SK-N-SH treated with all-trans-retinoic acid at 6 μM for 48 hours (cell line): ENCODE data around the gene SH3BP4.

Source experiments
- ATAC-seq: fragments of 200-7000 bp; cut with Tn5 transposase; 3 replicates; pipeline ENCODE4 v1.9.1; 2020; ENCODE audit warnings: mild to moderate bottlenecking, moderate library complexity
- ARNTL ChIP-seq: fragments of 450-650 bp; formaldehyde crosslinking; IDR thresholded peaks from 2 replicates; pipeline ENCODE4 v1.5.0; 2020; ENCODE audit warnings: low read depth, mild to moderate bottlenecking, moderate library complexity, borderline replicate concordance
- CSDC2 ChIP-seq: fragments of 250-450 bp; sonication (Bioruptor Pico); IDR thresholded peaks from 2 replicates; pipeline ENCODE4 v1.5.0; 2020; ENCODE audit warnings: mild to moderate bottlenecking, moderate library complexity
- CSRNP3 ChIP-seq: fragments of 250-450 bp; sonication (Bioruptor Pico); IDR thresholded peaks from 2 replicates; pipeline ENCODE4 v1.5.1; 2021; ENCODE audit warnings: mild to moderate bottlenecking, moderate library complexity
- ESRRG ChIP-seq: fragments of 250-450 bp; sonication (Bioruptor Pico); IDR thresholded peaks from 2 replicates; pipeline ENCODE4 v1.6.1; 2021; ENCODE audit warnings: mild to moderate bottlenecking
- GLIS3 ChIP-seq: fragments of 250-450 bp; sonication (Bioruptor Pico); IDR thresholded peaks from 2 replicates; pipeline ENCODE4 v1.5.0; 2020; ENCODE audit warnings: mild to moderate bottlenecking, moderate library complexity
- ISL1 ChIP-seq: fragments of 250-450 bp; sonication (Bioruptor Pico); IDR thresholded peaks from 2 replicates; pipeline ENCODE4 v2.1.2; 2022; ENCODE audit warnings: mild to moderate bottlenecking, moderate library complexity
- OSR1 ChIP-seq: fragments of 250-450 bp; sonication (Bioruptor Pico); IDR thresholded peaks from 2 replicates; pipeline ENCODE4 v1.8.0; 2022; ENCODE audit warnings: moderate library complexity, mild to moderate bottlenecking, inconsistent platforms
- PPARA ChIP-seq: fragments of 250-450 bp; sonication (Bioruptor Pico); IDR thresholded peaks from 2 replicates; pipeline ENCODE4 v1.5.0; 2020; ENCODE audit warnings: mild to moderate bottlenecking, borderline replicate concordance
- RARB ChIP-seq: fragments of 250-450 bp; sonication (Bioruptor Pico); IDR thresholded peaks from 2 replicates; pipeline ENCODE4 v1.8.0; 2021; ENCODE audit warnings: mild to moderate bottlenecking, moderate library complexity
- SNAI2 ChIP-seq: fragments of 250-450 bp; sonication (Bioruptor Pico); IDR thresholded peaks from 2 replicates; pipeline ENCODE4 v1.5.0; 2020; ENCODE audit warnings: mild to moderate bottlenecking, moderate library complexity
- TCF4 ChIP-seq: fragments of 250-450 bp; sonication (Bioruptor Pico); IDR thresholded peaks from 2 replicates; pipeline ENCODE4 v1.8.0; 2021; ENCODE audit warnings: mild to moderate bottlenecking, moderate library complexity, borderline replicate concordance
- TSHZ2 ChIP-seq: fragments of 250-450 bp; sonication (Bioruptor Pico); IDR thresholded peaks from 2 replicates; pipeline ENCODE4 v1.5.0; 2020; ENCODE audit warnings: mild to moderate bottlenecking, moderate library complexity
- ZC3H10 ChIP-seq: fragments of 250-450 bp; sonication (Bioruptor Pico); IDR thresholded peaks from 2 replicates; pipeline ENCODE4 v1.5.1; 2021; ENCODE audit warnings: mild to moderate bottlenecking, moderate library complexity
- ZFP3 ChIP-seq: fragments of 250-450 bp; sonication (Bioruptor Pico); IDR thresholded peaks from 2 replicates; pipeline ENCODE4 v1.5.0; 2020; ENCODE audit warnings: mild to moderate bottlenecking, moderate library complexity
- ZFP30 ChIP-seq: fragments of 450-650 bp; formaldehyde crosslinking; IDR thresholded peaks from 2 replicates; pipeline ENCODE4 v1.5.0; 2022; ENCODE audit warnings: mild to moderate bottlenecking, moderate library complexity
- ZNF565 ChIP-seq: fragments of 450-650 bp; formaldehyde crosslinking; conservative IDR thresholded peaks from 2 replicates; pipeline ENCODE4 v1.5.0; 2020; ENCODE audit warnings: low read depth, mild to moderate bottlenecking, moderate library complexity
- ZNF70 ChIP-seq: fragments of 450-650 bp; formaldehyde crosslinking; IDR thresholded peaks from 2 replicates; pipeline ENCODE4 v1.5.0; 2020; ENCODE audit warnings: mild to moderate bottlenecking, moderate library complexity
- ZNF8 ChIP-seq: fragments of 450-650 bp; formaldehyde crosslinking; IDR thresholded peaks from 2 replicates; pipeline ENCODE4 v1.5.0; 2020; ENCODE audit warnings: mild to moderate bottlenecking, moderate library complexity
- TF ChIP-seq, protein P1 (sequence below): fragments of 250-450 bp; sonication (Bioruptor Pico); IDR thresholded peaks from 2 replicates; pipeline ENCODE4 v1.8.0; 2020; ENCODE audit warnings: mild to moderate bottlenecking, moderate library complexity, borderline replicate concordance
- TF ChIP-seq, protein P2 (sequence below): fragments of 250-450 bp; sonication (Bioruptor Pico); IDR thresholded peaks from 2 replicates; pipeline ENCODE4 v1.8.0; 2021; ENCODE audit warnings: low read depth, mild to moderate bottlenecking, moderate library complexity, borderline replicate concordance
- TF ChIP-seq, protein P3 (sequence below): fragments of 250-450 bp; sonication (Bioruptor Pico); IDR thresholded peaks from 2 replicates; pipeline ENCODE4 v1.5.1; 2020; ENCODE audit warnings: low read depth, mild to moderate bottlenecking, moderate library complexity

The SH3BP4 gene

GRCh38 chr2:235034265-235035118 is 82.7 kb downstream of the SH3BP4 start:
- no peak for TF ChIP-seq PPARA (CRISPR knock-in tag)
- TF ChIP-seq, protein P1, sequence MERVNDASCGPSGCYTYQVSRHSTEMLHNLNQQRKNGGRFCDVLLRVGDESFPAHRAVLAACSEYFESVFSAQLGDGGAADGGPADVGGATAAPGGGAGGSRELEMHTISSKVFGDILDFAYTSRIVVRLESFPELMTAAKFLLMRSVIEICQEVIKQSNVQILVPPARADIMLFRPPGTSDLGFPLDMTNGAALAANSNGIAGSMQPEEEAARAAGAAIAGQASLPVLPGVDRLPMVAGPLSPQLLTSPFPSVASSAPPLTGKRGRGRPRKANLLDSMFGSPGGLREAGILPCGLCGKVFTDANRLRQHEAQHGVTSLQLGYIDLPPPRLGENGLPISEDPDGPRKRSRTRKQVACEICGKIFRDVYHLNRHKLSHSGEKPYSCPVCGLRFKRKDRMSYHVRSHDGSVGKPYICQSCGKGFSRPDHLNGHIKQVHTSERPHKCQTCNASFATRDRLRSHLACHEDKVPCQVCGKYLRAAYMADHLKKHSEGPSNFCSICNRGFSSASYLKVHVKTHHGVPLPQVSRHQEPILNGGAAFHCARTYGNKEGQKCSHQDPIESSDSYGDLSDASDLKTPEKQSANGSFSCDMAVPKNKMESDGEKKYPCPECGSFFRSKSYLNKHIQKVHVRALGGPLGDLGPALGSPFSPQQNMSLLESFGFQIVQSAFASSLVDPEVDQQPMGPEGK: no peak
- no peak for TF ChIP-seq ZFP30
- TF ChIP-seq, protein P2, sequence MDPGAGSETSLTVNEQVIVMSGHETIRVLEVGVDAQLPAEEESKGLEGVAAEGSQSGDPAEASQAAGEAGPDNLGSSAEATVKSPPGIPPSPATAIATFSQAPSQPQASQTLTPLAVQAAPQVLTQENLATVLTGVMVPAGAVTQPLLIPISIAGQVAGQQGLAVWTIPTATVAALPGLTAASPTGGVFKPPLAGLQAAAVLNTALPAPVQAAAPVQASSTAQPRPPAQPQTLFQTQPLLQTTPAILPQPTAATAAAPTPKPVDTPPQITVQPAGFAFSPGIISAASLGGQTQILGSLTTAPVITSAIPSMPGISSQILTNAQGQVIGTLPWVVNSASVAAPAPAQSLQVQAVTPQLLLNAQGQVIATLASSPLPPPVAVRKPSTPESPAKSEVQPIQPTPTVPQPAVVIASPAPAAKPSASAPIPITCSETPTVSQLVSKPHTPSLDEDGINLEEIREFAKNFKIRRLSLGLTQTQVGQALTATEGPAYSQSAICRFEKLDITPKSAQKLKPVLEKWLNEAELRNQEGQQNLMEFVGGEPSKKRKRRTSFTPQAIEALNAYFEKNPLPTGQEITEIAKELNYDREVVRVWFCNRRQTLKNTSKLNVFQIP (CRISPR knock-in tag): no peak
- no peak for TF ChIP-seq GLIS3 (CRISPR knock-in tag)
- TF ChIP-seq ZC3H10 (CRISPR knock-in tag): no peak
- TF ChIP-seq CSDC2 (CRISPR knock-in tag): no peak
- no peak for TF ChIP-seq ZNF565 (CRISPR knock-in tag)
- no peak for TF ChIP-seq TSHZ2 (CRISPR knock-in tag)
- no peak for TF ChIP-seq OSR1 (CRISPR knock-in tag)
- no peak for TF ChIP-seq RARB (CRISPR knock-in tag)
- no peak for TF ChIP-seq CSRNP3 (CRISPR knock-in tag)
- TF ChIP-seq ZFP3 (CRISPR knock-in tag): no peak
- TF ChIP-seq TCF4: no peak
- TF ChIP-seq ISL1 (CRISPR knock-in tag): no peak
- no peak for TF ChIP-seq ZNF70 (CRISPR knock-in tag)
- TF ChIP-seq SNAI2 (CRISPR knock-in tag): no peak
- no peak for TF ChIP-seq ESRRG (CRISPR knock-in tag)
- no peak for TF ChIP-seq ARNTL (CRISPR knock-in tag)
- no peak for TF ChIP-seq ZNF8 (CRISPR knock-in tag)
- TF ChIP-seq, all 23 proteins: peak for 0
- ATAC-seq: no peak

GRCh38 chr2:235037604-235038166 is 85.9 kb downstream of the SH3BP4 start:
- no peak for ATAC-seq
- TF ChIP-seq ZNF70 (CRISPR knock-in tag) (no peak), ZFP30 (no peak), ZNF8 (CRISPR knock-in tag) (no peak)
- TF ChIP-seq, protein P3, sequence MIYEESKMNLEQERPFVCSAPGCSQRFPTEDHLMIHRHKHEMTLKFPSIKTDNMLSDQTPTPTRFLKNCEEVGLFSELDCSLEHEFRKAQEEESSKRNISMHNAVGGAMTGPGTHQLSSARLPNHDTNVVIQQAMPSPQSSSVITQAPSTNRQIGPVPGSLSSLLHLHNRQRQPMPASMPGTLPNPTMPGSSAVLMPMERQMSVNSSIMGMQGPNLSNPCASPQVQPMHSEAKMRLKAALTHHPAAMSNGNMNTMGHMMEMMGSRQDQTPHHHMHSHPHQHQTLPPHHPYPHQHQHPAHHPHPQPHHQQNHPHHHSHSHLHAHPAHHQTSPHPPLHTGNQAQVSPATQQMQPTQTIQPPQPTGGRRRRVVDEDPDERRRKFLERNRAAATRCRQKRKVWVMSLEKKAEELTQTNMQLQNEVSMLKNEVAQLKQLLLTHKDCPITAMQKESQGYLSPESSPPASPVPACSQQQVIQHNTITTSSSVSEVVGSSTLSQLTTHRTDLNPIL (CRISPR knock-in tag): no peak
